Colon (tissue), 2 donors: ENCODE measurements around the gene GGTLC1.
"Not testable (repeated sequence)": the region's sequence is repeated elsewhere in the genome, so short reads cannot be mapped to it uniquely, and the experiment has no call there.

Experiments used
- FAIRE-seq: peaks from 2 replicates; lab custom pipeline; 2012; peaks lifted over from hg19 to GRCh38; lab: Jason Lieb, UNC
- donor health status: control.
- donor health status: control.

The GGTLC1 gene

DNA sequence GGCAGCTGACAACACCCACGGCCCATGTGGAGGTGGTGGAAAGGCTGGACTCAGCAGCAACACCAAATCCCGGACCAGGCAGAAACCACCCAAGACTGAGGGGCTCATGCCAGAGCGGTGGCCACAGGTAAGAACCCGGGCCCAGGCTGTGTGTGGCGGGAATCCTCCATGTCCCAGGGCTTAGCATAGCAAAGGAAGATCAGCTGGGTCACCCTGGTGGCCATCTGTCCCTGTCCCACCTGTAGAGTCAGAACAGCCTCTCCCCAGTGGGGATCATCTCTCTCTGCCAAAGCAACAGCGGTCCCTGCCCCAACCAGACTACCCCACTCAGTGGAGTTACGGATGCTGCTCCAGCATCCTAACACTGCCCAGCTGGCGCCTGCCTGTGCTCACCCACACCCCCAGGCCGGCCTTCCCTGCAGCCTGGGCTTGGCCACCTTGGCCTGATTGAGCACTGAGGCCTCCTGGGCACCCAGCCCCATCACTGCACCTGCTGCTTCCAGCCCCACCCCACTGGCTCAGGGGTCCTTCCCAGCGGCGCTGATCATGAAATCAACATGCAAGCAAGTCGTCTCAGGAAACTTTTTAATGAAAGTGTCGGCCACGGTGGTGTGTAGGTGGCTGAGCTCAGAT, 5.5 kb upstream of the GGTLC1 start:
- FAIRE-seq: not testable (repeated sequence)

DNA sequence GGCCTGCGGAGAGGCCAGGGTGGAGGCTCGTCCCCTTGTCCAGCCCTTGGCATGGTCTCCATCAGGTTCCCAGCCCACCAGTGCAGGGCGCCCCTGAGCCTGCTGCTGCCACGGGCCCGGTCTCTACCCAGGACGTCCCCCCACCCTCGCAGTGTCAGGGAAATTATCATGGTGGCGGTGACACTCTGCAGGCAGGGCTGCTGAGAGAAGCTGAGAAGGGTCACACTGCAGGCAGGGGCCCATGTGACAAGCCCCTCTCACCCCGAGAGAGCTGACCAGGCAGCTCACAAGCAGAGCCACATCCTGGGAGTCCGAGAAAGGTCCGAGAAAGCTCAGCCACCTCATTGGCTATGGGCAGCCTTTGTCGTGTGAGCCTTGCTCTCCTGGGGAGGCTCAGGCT, 4.9 kb upstream of the GGTLC1 start:
- FAIRE-seq: not testable (repeated sequence)

DNA sequence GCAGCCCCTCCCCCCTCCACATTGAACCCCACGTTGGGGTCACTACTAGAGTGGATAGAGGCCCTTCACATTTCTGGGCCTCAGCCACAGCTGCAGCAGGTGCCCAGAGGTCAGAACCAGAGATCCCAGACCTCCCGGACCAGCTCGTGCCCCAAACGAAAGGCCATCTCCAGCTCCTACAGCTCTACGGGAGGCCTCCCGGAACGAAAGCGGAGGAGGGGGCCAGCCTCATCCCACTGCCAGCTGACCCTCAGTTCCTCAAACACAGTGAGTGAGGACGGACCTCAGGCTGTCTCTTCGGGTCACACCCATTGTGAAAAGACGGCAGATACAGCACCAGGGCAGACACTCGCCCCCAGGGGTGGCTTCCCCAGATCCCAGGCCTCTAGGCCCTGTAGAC, 1.7 kb upstream of the GGTLC1 start:
- FAIRE-seq: not testable (repeated sequence)

DNA sequence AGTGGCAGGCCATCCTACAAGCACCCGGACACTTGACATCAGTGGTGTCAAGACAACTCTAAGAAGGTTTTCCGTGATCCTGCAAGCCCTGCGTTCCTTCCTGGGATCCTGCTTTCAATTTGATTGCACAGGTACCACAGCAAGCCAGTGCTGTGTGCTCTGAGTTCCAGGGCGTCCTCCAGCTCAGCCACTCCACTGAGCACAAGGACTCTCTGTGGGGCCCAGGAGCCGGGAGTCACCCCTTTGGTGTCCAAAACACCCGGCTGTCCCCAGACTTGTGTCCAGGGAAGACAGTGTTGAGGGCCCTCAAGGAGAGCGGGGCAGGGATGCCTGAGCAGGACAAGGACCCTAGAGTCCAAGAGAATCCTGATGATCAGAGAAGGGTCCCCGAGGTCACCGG, 387 bp upstream of the GGTLC1 start:
- FAIRE-seq: not testable (repeated sequence)

DNA sequence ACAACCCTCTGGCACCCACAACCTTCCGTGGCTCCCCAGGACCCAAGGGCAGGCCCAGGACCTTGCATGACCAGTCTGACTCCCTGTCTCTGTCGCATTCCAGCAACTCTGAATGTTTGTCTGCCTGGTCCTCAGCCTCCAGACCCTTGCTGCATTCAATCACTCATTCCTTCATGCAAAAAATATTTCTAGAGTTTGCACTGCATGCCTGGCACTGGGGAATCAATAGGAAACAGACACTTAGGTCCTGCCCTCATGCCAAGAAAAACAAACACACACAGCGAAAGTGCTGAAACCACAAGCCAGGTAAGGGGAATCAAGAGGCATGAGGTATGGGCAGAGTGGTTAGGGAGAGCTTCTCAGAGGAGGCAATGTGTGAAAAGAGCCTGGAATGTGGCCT, 1.9 kb downstream of the GGTLC1 start:
- FAIRE-seq: not testable (repeated sequence)

DNA sequence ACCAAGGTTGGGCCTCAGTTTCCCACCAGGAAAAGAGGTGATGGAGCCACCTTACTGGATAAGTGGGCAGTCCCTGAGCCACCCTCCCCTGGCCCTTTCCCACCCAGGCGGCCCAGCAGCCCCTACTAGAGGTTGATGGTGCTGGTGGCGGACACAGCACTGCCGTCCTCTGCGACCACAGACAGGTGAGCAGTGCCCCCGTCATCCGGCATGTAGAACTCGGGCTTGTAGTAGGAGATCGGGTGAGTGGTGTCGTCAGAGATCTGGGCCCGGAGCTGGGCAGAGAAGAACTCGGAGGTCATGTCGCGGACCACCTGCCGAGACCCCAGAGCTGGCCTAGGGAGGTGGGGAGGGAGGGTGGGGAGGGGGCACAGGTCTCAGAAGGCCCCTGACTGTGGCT, 2.3 kb downstream of the GGTLC1 start:
- not testable (repeated sequence) for FAIRE-seq

DNA sequence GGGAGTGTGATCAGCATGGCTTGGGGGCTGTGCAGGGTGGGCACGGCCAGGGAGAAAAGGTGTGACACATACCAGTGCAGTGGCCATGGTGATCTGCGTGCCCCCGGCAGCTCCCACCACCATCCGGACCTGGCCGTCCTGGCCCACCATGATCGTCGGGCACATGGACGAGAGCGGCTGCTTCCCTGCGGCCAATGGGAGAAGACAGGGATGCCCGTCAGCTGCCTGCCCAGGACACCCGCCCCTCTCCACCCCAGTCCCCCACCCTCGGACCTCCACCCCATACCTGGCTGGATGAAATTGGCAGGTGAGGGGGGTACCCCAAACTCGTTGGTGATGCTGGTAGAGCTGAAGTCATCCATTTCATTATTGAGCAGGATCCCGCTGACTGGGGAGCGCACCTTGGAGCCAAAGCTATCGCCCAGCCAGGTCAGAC, 2.8 kb downstream of the GGTLC1 start:
- not testable (repeated sequence) for FAIRE-seq

DNA sequence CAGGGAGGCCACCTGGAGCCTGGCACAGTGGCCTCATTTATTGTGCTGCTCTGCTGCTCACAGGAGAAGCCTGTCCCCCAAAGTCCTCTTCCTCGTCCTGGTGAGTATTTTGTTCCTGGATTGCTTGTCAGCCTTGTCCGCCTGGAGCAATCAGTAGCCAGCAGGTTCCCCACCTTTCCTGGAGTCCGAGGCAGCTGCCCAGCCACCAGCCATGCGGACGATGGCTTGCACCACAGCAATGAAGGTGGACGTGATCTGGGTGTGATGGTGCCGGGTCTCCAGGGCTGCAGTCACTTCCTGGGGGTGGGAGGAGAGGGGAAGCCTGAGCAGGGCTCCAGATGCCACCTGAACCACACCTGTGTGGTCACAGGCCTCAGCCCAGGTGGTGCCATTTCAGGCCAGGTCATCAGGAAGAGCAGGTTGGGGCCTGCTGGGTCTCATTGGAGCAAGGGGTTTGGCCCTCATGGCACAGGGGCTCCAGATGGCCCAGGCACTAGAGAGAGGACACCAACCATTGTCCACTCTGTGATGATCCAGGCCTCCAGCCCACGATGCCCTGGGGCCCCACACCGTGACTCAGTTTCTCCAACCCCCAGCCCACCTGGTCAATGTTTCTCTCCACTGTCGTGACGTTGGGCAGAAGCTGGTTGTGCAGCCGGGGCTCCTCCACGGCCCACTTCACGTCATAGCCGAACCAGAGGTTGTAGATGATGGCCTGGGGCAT, 3.4 kb downstream of the GGTLC1 start:
- not testable (repeated sequence) for FAIRE-seq

DNA sequence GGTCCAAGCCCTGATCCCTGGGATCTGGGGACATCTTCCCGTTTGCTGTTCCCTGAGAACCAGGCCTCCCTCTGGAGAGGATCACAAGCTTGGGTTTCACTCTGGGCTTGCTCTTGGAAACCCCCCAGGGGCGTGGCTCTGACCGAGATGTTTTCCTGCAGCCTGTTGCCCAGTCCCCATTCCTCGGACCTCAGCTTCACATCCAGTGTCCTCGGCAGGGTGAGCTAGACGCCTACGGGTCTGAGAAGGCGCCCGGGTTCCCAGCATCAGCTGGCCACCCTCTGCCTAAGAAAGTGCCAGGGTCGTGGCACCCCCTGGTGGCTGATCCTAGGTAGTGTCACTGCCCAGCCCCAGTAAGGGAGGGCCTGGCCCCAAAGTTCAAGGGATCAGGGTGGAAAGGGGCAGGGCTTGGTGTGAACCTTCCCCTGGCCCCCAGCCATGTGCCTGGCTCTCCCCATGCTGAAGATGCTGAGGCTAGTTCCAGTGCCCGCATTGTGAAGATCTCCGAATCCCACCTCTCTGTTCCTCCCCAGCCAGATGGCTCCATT, 4.0 kb downstream of the GGTLC1 start:
- FAIRE-seq: not testable (repeated sequence)

DNA sequence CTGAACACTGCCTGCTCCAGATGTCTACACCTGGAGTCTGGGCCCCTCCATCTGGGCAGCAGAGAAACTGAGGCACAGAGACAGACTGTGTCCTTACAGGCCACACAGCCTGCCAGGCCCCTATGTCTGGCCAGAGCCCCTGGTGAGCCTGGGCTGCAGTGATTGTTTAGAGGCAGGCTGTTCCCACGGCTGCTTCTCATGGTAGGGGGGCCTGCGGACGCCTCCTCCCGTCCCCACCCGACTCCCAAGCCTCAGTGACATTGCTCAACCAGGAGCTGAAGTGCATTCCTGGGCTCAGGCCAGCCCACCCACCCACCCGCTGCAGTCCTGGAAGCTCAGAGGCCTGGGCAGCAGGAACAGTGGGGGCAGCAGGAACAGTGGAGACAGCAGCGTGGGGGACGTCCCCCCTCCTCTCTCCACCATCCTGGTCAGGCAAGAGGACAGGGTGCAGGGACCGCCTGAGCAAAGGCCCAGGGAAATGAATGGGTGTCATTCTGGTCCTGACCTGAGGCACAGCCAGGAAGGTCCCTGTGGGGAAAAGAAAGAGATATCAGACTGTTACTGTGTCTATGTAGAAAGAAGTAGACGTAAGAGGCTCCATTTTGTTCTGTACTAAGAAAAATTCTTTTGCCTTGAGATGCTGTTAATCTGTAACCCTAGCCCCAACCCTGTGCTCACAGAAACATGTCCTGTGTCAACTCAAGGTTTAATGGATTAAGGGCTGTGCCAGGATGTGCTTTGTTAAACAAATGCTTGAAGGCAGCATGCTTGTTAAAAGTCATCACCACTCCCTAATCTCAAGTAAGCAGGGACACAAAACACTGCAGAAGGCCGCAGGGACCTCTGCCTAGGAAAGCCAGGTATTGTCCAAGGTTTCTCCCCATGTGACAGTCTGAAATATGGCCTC, 6.2 kb downstream of the GGTLC1 start:
- FAIRE-seq: not testable (repeated sequence)

DNA sequence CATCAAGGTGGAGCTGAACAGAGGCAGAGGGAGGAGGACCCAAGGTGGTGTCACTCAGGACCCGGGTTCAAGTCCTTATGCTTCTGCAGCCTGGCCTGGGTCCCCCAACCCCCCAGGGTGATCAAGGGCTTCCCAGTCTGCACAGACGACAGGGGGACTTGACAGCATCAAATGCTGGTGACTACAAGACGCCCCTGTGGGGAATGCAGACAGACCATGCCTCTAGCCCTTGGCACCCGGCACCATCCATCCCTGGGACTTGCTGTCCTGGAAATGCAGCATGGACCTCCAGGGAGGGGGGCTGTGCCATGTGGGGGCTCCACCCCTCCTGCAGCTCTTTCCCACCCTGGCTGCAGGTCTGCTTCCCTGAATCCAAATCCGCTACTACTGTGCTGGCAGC, 7.1 kb downstream of the GGTLC1 start:
- FAIRE-seq: not testable (repeated sequence)

DNA sequence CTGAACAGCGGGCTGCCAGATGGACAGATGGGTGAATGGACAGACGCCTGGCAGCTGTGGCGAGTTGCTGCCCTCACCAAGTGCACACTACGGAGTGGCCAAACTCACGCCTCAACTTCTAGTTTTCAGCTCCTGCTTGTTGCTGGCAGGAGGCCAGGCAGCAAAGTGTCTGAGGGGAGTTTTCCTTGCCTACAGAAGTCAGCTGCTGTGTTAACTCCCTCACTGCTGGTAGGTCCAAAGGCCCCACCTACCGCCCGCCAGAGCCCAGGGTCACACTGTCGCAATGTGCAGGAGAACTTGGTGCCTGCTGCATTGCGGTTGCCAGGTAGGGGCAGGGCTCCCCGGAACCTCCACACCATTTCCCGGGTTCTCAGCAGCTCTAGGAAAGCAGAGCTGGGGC, 7.6 kb downstream of the GGTLC1 start:
- FAIRE-seq: not testable (repeated sequence)

DNA sequence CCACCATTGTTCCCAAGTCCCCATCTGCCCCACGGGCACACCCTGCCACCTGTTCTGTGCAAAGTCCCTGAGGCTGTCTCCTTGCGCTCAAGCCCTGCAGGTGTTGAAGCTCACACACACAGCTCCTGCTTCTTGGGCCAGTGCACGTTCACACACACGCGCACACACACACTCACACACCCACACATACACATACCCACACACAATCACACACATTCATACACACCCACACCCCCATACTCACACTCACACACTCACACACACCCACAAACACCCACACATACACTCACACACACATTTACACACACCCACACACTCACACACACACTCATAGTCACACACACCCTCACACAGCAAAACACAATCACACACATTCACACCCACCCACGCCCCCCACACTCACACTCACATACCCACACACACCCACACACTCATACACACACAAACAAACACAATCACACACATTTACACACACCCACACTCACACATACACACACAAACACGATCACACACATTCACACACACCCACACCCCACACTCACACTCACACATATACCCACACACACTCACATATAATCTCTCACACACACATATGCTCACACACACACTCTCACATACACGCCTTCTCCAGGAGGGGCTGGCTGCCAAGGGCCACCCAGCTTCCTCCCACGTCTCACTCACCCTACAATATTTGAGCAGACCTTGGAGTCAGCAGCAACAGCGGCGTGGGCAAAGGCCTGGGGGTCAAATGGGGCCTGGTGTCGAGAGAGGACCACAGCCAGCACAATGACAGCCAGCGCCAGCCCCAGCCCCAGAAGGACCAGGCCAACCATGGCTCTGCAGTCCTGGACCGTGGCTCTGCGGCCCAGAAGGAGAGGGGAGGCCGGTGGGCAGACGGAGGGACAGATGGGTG, 8.4 kb downstream of the GGTLC1 start:
- FAIRE-seq: not testable (repeated sequence)

DNA sequence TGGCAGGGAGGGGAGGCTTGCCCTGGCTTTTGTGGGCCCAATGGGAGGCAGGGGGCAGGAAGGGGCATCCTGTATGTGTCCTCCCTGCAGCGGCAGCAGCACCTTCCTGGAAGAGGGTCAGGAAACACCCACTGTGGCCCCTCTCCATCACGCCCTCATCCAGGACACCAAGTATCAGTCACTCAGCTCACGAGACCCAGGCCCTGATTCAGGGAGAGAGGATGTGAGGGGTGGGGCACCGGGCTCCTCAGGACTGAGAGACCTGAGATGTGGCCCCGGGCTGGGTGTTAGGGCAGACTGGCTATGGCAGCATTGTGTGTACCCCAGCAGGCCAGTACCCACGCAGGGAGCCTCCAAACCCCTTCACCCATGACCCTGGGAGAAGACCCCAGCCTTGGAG, 9.2 kb downstream of the GGTLC1 start:
- FAIRE-seq: not testable (repeated sequence)

DNA sequence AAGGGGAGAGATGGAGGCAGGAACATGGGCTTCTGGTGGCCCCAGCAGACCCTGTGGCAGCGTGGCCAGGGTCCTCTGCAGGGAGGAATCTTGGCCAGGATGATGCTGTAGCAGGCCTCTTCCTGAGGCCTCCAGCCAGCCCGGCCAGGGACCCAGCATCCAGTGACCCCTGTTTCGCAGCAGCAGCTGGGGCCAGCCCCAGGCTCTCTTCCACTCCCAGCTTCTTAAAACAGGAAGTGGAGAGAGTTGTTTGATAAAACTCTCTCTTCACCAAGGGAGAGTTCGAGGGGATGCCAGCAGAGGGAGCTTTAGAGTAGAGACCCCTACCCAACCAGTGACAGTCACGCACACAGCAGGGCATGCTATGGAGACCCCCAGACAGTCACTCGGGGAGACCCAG, 10.1 kb downstream of the GGTLC1 start:
- FAIRE-seq: not testable (repeated sequence)

DNA sequence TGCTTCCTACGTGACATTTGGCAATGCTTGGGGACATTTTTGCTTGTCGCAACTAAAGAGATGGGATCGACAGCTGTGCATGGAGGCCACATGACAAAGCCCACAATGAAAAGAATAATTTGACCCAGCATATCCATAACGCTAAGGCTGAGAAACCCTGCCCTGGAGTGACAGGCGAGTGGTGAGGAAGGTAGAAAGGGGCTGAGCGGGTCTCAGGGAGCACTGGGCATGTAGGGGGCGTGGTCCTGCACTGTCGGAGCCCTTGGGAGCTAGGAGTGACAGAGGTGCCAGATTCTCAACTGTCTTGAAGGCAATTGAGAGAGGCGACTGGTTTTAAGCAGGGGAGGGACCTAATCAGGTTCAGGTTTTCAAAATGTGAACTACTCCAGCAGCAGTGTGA, 13.6 kb downstream of the GGTLC1 start:
- no peak for FAIRE-seq

DNA sequence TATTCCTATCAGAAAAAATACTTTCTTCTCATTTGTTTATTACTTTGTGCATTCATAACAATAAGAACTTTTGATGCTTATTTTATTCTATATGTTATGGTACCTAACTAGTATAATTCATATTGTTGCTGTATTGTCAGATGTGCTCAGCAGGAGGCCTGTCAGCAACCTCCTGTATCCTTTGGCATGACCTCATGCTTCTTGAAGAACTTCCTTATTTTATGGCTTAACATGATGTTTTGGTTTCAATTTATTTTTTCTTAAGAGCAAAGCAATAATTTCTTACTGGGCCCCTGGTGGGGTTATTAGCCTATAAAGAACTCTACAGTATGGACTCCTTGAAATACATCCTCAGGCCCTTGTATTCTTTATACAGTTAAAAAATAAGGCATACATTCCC, 17.3 kb downstream of the GGTLC1 start:
- no peak for FAIRE-seq

DNA sequence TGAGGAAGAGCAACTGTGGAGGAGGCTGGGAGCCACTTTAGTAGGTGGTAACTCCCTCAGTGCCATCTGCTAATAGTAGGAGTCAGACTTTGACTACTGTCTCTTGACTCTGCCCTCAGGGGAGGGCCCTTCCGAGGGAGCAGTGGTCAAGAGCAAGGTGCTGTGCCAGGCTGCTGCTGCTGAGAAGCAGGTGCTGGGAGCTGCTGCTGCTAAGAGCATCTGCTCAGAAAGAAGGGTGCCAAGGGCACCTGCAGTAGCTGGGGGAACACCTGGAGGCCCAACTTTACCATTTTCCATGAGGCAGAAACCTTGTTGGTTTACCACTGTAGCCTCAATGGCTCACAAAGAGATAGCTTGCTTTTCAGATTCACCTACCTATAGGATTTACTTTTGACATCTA, 18.5 kb downstream of the GGTLC1 start:
- FAIRE-seq: no peak

DNA sequence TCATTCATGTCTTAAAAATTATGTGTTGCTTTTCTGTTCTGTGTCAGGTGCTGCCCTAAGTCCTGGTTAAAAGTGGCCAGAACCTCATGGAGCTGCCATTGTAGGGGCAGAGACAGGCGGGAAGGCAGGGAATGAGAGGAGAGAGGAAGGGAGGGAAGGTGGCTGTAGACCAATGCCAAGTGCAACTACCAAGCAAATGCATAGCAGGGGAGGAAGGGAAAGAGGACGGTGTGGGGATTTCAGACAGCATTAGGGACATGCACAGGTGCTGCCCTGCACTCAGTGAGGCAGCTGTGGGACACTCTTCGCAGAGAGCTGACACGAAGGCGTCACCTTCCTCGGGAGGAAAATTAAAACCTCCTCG, 21.0 kb downstream of the GGTLC1 start:
- FAIRE-seq: no peak

DNA sequence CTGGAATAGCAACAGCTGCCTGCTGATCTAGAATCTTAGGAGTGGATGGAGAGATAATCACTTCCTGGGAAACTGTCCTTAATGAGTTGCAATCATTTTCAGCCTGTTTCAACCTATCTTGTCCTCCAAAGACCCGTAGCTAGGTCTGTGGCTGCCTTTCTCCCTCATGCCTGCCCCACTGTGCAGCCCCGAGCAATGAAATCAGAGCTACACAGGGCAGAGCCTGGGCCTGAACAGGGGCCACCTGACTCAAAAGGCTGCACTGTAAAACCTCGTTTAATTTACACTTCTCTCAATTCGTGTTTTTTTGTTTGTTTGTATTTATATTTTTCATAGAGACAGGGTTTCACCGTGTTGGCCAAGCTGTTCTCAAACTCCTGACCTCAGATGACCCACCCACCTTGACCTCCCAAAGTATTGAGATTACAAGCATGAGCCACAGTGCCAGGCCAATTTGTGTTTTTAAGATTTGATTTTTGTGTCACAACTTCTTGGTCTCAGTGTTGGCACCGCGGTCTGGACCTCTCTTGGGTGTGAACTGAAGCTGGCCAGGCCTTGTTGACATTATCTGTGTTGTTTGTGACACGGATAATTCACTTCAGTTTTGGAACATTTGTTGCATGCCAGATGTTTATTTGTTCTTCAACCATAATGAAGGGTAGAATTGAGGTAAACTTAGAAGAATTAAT, 21.5 kb downstream of the GGTLC1 start:
- FAIRE-seq: no peak

DNA sequence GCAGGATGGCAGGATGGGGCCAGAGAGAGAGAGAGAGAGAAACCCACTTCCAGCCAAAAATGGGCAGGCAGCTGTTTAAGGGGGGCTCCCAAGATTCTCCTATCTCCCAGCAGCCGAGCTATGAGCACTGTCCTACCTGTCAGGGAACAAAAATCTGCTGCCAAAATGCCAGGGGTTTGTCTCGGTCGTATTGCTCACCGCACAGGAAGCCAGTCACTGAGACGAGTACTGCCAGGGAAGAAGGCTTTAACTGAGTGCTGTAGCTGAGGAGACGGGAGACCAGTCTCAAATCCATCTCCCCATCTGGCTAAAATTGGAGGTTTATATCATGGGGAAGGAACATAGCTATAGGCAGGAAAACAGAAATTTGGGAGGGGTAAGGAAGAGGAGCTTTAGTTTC, 22.3 kb downstream of the GGTLC1 start:
- FAIRE-seq: no peak
